Keratinocyte (primary cell): Measurements from ENCODE around the gene SERPIND1. TPM values are rescaled to one million over a fixed set of nuclear protein-coding genes. Genes with fewer than 3 reads are reported as not detected.

Source experiments
- DNase-seq: peaks from one replicate; pipeline ENCODE4 v3.0.0-alpha.2; 2011; ENCODE audit warnings: low read depth, missing footprints, low spot score
- FAIRE-seq: peaks from 2 replicates; lab custom pipeline; 2011; peaks lifted over from hg19 to GRCh38; lab: Jason Lieb, UNC
- H2AFZ ChIP-seq: 2 replicates; pipeline ENCODE4 v1.6.0; 2012; ENCODE audit warnings: low read length, control low read depth, inconsistent platforms; ENCODE audit not compliant: control insufficient read depth
- H3K27ac ChIP-seq: 2 replicates; pipeline ENCODE4 v1.5.1; 2011; ENCODE audit warnings: low read length; ENCODE audit not compliant: control insufficient read depth, insufficient read depth
- H3K27me3 ChIP-seq: 3 replicates; pipeline ENCODE4 v1.6.0; 2011; ENCODE audit warnings: low read length; ENCODE audit not compliant: control insufficient read depth, insufficient read depth; ENCODE audit errors: extremely low read depth
- H3K36me3 ChIP-seq, 2 experiments: 2 replicates in 1 of 2; 3 replicates in 1 of 2; pipeline ENCODE4 v1.5.1; 2011; ENCODE audit warnings: low read length in 2 of 2, mild to moderate bottlenecking in 1 of 2; ENCODE audit not compliant: control insufficient read depth in 2 of 2, insufficient read depth in 2 of 2; ENCODE audit errors: extremely low read depth in 1 of 2
- H3K4me1 ChIP-seq: 3 replicates; pipeline ENCODE4 v1.5.1; 2011; ENCODE audit warnings: low read length; ENCODE audit not compliant: control insufficient read depth, insufficient read depth; ENCODE audit errors: extremely low read depth
- H3K4me2 ChIP-seq: 3 replicates; pipeline ENCODE4 v1.6.0; 2011; ENCODE audit warnings: low read depth, low read length; ENCODE audit not compliant: control insufficient read depth, insufficient read depth; ENCODE audit errors: extremely low read depth
- H3K4me3 ChIP-seq, 3 experiments: fragments of 200-600 bp in 1 of 3; sonication (generic) in 1 of 3; 2 replicates in 2 of 3; 3 replicates in 1 of 3; pipeline ENCODE4 v1.5.1; 2011 to 2016; ENCODE audit warnings: low read length in 3 of 3, mild to moderate bottlenecking in 3 of 3, control low read depth in 2 of 3, inconsistent platforms in 1 of 3, low read depth in 1 of 3, mixed read lengths in 1 of 3, mixed run types in 1 of 3, moderate library complexity in 1 of 3; ENCODE audit not compliant: control insufficient read depth in 2 of 3, insufficient read depth in 2 of 3; ENCODE audit errors: extremely low read depth in 1 of 3
- H3K79me2 ChIP-seq: 2 replicates; pipeline ENCODE4 v1.6.0; 2012; ENCODE audit warnings: low read length; ENCODE audit not compliant: control insufficient read depth, insufficient read depth
- H3K9ac ChIP-seq: 3 replicates; pipeline ENCODE4 v1.6.0; 2011; ENCODE audit warnings: low read length; ENCODE audit not compliant: control insufficient read depth, insufficient read depth; ENCODE audit errors: extremely low read depth
- H3K9me1 ChIP-seq: 3 replicates; pipeline ENCODE4 v1.6.0; 2011; ENCODE audit warnings: low read length; ENCODE audit not compliant: control insufficient read depth, insufficient read depth; ENCODE audit errors: extremely low read depth
- H3K9me3 ChIP-seq: 2 replicates; pipeline ENCODE4 v1.5.1; 2012; ENCODE audit warnings: low read depth, low read length; ENCODE audit not compliant: control insufficient read depth
- H4K20me1 ChIP-seq: 3 replicates; pipeline ENCODE4 v1.6.0; 2011; ENCODE audit warnings: low read length; ENCODE audit not compliant: control insufficient read depth, insufficient read depth; ENCODE audit errors: extremely low read depth
- EZH2 ChIP-seq: IDR thresholded peaks from one replicate; pipeline ENCODE4 v1.6.1; 2012; ENCODE audit warnings: inconsistent platforms, mild to moderate bottlenecking, low read length, moderate library complexity
- dilution Hi-C: fragments of 300-500 bp; cut with MboI; formaldehyde crosslinking; loops from one replicate; pipeline ENCODE4 v1.7.0; 2020; ENCODE audit warnings: low sequenced_read_pairs; ENCODE audit not compliant: extremely low pct_ligation_motif_present
- polyA plus RNA-seq, 5 experiments: library from polyadenylated mRNA; depleted of rRNA in 3 of 5; stranded (reverse) in 3 of 5; stranded (forward) in 1 of 5; unstranded in 1 of 5; fragments of >200 nt; gene quantifications; 1 replicate in 1 of 5; 2 replicates in 3 of 5; 3 replicates in 1 of 5; pipeline versions ENCODE4 v1.2.1 to v1.2.3, GENCODE V29; 2011 to 2012; ENCODE audit warnings: missing spikeins in 2 of 5, low read depth in 1 of 5, low replicate concordance in 1 of 5
- TF ChIP-seq, protein P1 (sequence below), 3 experiments: IDR thresholded peaks in 1 of 3; conservative IDR thresholded peaks in 1 of 3; optimal IDR thresholded peaks in 1 of 3; 2 replicates in 2 of 3; 3 replicates in 1 of 3; pipeline versions ENCODE3 to v1.5.1; 2011; ENCODE audit warnings: low read length in 3 of 3, mild to moderate bottlenecking in 3 of 3, moderate library complexity in 2 of 3, control low read depth in 1 of 3, inconsistent platforms in 1 of 3; ENCODE audit not compliant: insufficient read depth in 2 of 3; ENCODE audit errors: extremely low read depth in 1 of 3

Gene SERPIND1
- polyA plus RNA-seq, 1 donor (not counting 4 experiments of a cell fraction or from before 2014, with no cell fraction given): not detected

DNA sequence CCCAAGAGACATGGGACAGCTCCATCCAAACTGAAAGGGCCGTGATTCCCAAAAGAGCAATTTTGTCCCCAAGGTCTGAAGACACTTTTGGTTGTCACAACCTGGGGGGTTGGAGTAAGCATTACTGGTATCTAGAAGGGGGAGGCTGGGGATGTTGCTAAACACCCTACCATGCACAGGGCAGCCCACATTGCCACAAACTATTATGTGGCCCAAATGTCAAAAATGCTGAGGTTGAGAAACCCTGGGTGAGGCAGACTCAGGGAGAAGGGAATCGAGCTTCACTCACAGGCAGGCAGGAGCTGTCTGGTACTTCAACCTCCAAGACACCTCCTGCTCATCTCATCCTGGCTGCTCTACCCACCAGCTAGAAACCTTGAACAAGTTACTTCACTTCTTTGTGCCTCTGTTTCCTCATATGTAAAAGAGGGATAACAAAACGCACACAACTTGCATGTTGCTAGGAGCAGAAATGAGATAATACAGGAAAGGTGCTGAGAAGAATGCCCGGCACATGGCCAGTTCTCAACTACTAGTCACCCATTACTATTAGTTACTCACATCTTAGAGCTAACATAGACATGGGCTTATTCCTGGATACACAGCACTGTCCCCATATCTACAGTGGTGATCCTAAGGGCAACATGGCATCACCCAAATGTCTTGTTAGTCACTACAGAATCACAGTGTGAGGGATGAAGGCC is 8.8 kb downstream of the SERPIND1 start:
- no peak overlapping the region for H3K27ac ChIP-seq
- dilution Hi-C loops: no loop called here
- H3K36me3 ChIP-seq: peaks cover 2 to 16% of the 10 kb centered on the region in 2 experiments
- H3K27me3 ChIP-seq: no peaks in the 10 kb centered on the region
- H3K9me3 ChIP-seq: no peaks in the 10 kb centered on the region
- H3K9ac ChIP-seq: no peak overlapping the region
- no peaks in the 10 kb centered on the region for H3K9me1 ChIP-seq
- H4K20me1 ChIP-seq: no peaks in the 10 kb centered on the region
- H2AFZ ChIP-seq: no peak overlapping the region
- no peaks in the 10 kb centered on the region for H3K79me2 ChIP-seq
- TF ChIP-seq, protein P1, sequence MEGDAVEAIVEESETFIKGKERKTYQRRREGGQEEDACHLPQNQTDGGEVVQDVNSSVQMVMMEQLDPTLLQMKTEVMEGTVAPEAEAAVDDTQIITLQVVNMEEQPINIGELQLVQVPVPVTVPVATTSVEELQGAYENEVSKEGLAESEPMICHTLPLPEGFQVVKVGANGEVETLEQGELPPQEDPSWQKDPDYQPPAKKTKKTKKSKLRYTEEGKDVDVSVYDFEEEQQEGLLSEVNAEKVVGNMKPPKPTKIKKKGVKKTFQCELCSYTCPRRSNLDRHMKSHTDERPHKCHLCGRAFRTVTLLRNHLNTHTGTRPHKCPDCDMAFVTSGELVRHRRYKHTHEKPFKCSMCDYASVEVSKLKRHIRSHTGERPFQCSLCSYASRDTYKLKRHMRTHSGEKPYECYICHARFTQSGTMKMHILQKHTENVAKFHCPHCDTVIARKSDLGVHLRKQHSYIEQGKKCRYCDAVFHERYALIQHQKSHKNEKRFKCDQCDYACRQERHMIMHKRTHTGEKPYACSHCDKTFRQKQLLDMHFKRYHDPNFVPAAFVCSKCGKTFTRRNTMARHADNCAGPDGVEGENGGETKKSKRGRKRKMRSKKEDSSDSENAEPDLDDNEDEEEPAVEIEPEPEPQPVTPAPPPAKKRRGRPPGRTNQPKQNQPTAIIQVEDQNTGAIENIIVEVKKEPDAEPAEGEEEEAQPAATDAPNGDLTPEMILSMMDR (optimal IDR thresholded peaks at IDR 0.05 in 1 of 3, IDR thresholded peaks at IDR 0.05 in 1 of 3, conservative IDR thresholded peaks at IDR 0.05 in 1 of 3; ENCODE audit: extremely low read depth in 1 of 3, insufficient read depth in 2 of 3, low read length in 3 of 3): no peak
- no peak for TF ChIP-seq EZH2
- DNase-seq: no peak
- FAIRE-seq: no peak
- peaks cover 6% of the 10 kb centered on the region for H3K4me1 ChIP-seq
- H3K4me3 ChIP-seq: no peak overlapping the region
- no peak overlapping the region for H3K4me2 ChIP-seq

DNA sequence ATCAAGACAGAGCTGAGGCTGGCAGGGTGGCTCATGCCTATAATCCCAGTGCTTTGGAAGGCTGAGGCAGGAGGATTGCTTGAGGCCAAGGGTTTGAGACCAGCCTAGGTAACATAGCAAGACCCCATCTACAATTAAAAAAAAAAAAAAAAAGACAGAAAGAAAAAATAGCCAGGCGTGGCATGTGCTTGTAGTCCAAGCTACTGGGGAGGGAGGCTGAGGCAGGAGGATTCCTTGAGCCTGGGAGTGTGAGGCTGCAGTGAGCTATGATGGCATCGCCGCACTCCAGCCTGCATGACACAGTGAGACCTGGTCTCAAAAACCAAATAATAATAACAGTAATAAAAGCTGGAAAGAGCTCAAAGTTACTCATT is 9.4 kb downstream of the SERPIND1 start:
- TF ChIP-seq, protein P1 (optimal IDR thresholded peaks at IDR 0.05 in 1 of 3, IDR thresholded peaks at IDR 0.05 in 1 of 3, conservative IDR thresholded peaks at IDR 0.05 in 1 of 3; ENCODE audit: extremely low read depth in 1 of 3, insufficient read depth in 2 of 3, low read length in 3 of 3): no peak
- TF ChIP-seq EZH2: no peak
- H3K36me3 ChIP-seq: peaks cover 5 to 22% of the 10 kb centered on the region in 2 experiments
- FAIRE-seq (no peak), DNase-seq (no peak)
- H3K9me3 ChIP-seq: no peaks in the 10 kb centered on the region
- H3K27ac ChIP-seq: no peak overlapping the region
- H3K79me2 ChIP-seq: no peaks in the 10 kb centered on the region
- no peaks in the 10 kb centered on the region for H3K27me3 ChIP-seq
- H4K20me1 ChIP-seq: no peaks in the 10 kb centered on the region
- no peak overlapping the region for H3K9ac ChIP-seq
- no peak overlapping the region for H2AFZ ChIP-seq
- no peak overlapping the region for H3K4me3 ChIP-seq
- peaks cover under 1% of the 10 kb centered on the region for H3K4me1 ChIP-seq
- dilution Hi-C loops: no loop called here
- H3K9me1 ChIP-seq: no peaks in the 10 kb centered on the region
- no peak overlapping the region for H3K4me2 ChIP-seq
